Heart left ventricle (tissue), 16 donors: ENCODE data around the gene DIP2C. TPM values are rescaled to one million over a fixed set of nuclear protein-coding genes. Genes with fewer than 3 reads are reported as not detected.

Experiments used
- ATAC-seq, 4 donors: fragments of 200-7000 bp; cut with Tn5 transposase; one replicate each; pipeline ENCODE4 v1.9.1; 2020 to 2022; ENCODE audit warnings: moderate library complexity in 4 of 4, mild to moderate bottlenecking in 3 of 4, moderate number of reproducible peaks in 1 of 4
- DNase-seq, 5 donors: peaks; one replicate each; pipeline ENCODE4 v3.0.0-alpha.2; 2020
- H3K27ac ChIP-seq, 12 donors: fragments of 200-600 bp; sonication (generic) in 4 of 12; one replicate each; pipeline versions ENCODE4 v1.5.0 to v1.8.0; 2016 to 2022; ENCODE audit warnings: mild to moderate bottlenecking in 2 of 12
- H3K27me3 ChIP-seq, 9 donors: fragments of 200-600 bp; sonication (generic) in 2 of 9; one replicate each; pipeline versions ENCODE4 v1.5.1 to v1.8.0; 2016 to 2022; ENCODE audit warnings: mild to moderate bottlenecking in 3 of 9
- H3K36me3 ChIP-seq, 9 donors: fragments of 200-600 bp; sonication (generic) in 2 of 9; one replicate each; pipeline versions ENCODE4 v1.5.0 to v1.8.0; 2018 to 2022; ENCODE audit warnings: mild to moderate bottlenecking in 2 of 9
- H3K4me1 ChIP-seq, 12 donors: fragments of 200-600 bp; sonication (generic) in 4 of 12; one replicate each; pipeline versions ENCODE4 v1.5.0 to v1.8.0; 2016 to 2022; ENCODE audit warnings: mild to moderate bottlenecking in 3 of 12
- H3K4me3 ChIP-seq, 12 donors: fragments of 200-600 bp; sonication (generic) in 4 of 12; one replicate each; pipeline versions ENCODE4 v1.5.0 to v1.8.0; 2017 to 2022; ENCODE audit warnings: mild to moderate bottlenecking in 9 of 12, moderate library complexity in 4 of 12
- H3K9me3 ChIP-seq, 12 donors: fragments of 200-600 bp; sonication (generic) in 4 of 12; one replicate each; pipeline versions ENCODE4 v1.5.0 to v1.8.0; 2016 to 2022; ENCODE audit warnings: mild to moderate bottlenecking in 1 of 12
- POLR2A ChIP-seq, 2 donors: fragments of 450-650 bp; IDR thresholded peaks; one replicate each; pipeline ENCODE4 v1.6.1; 2017; ENCODE audit warnings: antibody characterized with exemption in 2 of 2, mild to moderate bottlenecking in 2 of 2, moderate library complexity in 2 of 2
- WGBS, 4 donors: extraction: QIAGEN DNeasy Blood & Tissue Kit in 2 of 4; methylation state at CpG; one replicate each; pipeline versions ENCODE4 v1.1.5 to v1.1.7; 2013 to 2018; 5-methylcytosine and 5-hydroxymethylcytosine counted together
- intact Hi-C, 10 donors: fragments of 100-400 bp; cut with DNase I; formaldehyde crosslinking; loops; one replicate each; pipeline versions ENCODE4 v1.11.1 to v1.14.2; 2022
- polyA plus RNA-seq, 2 donors: library from polyadenylated mRNA; stranded (reverse); fragments of 200-250 nt; gene quantifications; one replicate each; pipeline ENCODE4 v1.2.3, GENCODE V29; 2013
- total RNA-seq, 9 donors: library from RNA; depleted of rRNA in 2 of 9; stranded (reverse); fragments of >200 nt in 2 of 9; fragmentation: NEBNext Ultra II Directional in 3 of 9; extraction: Animal tissue kit (Norgen Biotek cat#: 25700) in 3 of 9; gene quantifications; one replicate each; pipeline versions ENCODE4 v1.1.0 to v1.2.4, GENCODE V29; 2016 to 2023
- TF ChIP-seq, protein P1 (sequence below), 12 donors: fragments of 200-600 bp; sonication (generic) in 4 of 12; IDR thresholded peaks; one replicate each; pipeline versions ENCODE4 v1.5.0 to v1.8.0; 2018 to 2022; ENCODE audit warnings: antibody characterized with exemption in 12 of 12, mild to moderate bottlenecking in 5 of 12
- donor health status: ischemic (EF 13 %, LVEDD 7.1; RV severe dilation, severe dysfunction).
- donor health status: healthy with polysubstance abuse.
- donor health status: DM: no; HTN: yes; CAD: no.
- donor health status: DM: no; HTN: no; CAD: no.
- donor health status: ischemic (EF 25% LVEDD 6.9; RV normal size, moderate dysfunction).
- donor health status: ischemic (EF 25% LVEDD 5.7; RV mildly dilated, moderate dysfunction).
- donor health status: healthy.
- donor health status: DM: yes; HTN: yes; CAD: no.
- donor health status: ischemic (EF 35%, LVEDD 5.7; RV mildly dilated, moderate dysfunction).
- donor health status: nonischemic (EF 11% LVEDD 7.7; RV severe dilation, severe dysfunction).
- donor health status: DM: yes; HTN: yes; CAD: no.
- donor health status: PGD.
- donor health status: ischemic (EF 29% LVEDD 5.4; RV normal size, mild dysfunction).
- donor health status: nonischemic (EF 23%, LVEDD 6.1; RV moderate dilation, normal function).

The DIP2C gene
- total and polyA plus RNA-seq, 11 donors, result 7.4 to 43.1 (median 28.5) TPM

DNA sequence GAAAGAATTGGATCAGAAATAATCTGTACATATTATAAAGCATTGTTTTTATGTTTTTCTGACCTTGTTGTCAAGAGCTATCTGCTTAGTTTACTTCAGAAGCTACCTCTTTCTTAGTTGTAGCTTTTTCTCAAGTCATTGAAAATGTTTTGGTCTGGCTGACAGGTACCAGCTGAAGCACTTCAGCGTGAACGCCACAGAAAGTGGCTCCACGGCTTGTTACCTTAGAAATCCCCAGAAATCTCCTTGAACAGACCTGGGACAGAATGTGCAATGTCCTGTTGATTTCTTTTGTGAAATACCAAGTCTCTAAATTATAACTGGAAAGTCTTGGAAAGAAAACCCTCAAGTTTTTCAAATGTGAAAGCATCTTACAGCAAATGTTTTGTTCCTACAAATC is 457.4 kb downstream of the DIP2C start:
- H3K4me3 ChIP-seq, result no peak overlapping the region

DNA sequence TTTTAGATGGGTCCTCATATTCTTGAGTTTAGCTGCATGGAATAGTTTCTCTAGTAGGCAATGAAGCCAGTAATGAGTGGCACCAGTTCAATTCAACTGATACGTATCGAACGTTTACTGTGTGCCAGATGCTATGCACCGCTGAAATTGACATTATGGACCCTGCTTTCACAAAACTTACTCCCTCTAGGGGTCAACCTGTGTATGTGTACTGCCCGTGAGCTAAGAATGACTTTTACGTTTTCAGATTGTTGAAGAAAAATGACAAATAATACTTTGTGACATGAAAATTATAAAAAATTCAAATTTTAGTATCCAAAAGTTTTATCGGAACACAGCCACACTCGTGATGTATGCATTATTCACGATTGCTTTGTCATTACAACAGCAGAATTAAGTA is 458.7 kb downstream of the DIP2C start:
- Histone ChIP-seq H3K4me3 (no peak overlapping the region), H3K4me1 (peaks cover 0 to 3% (median 0%) of the 10 kb centered on the region in 12 donors), H3K27me3 (no peaks in the 10 kb centered on the region), H3K9me3 (no peaks in the 10 kb centered on the region), H3K27ac (no peak overlapping the region), H3K36me3 (peaks cover 0 to 8% (median 0%) of the 10 kb centered on the region in 9 donors)
- intact Hi-C loops, result no loop called here
- 90 to 95% (median 92%) methylated on average over 9 of the region's 9 CpGs for WGBS, 4 donors
- ATAC-seq (no peak), DNase-seq (no peak)
- no peak for TF ChIP-seq POLR2A (IDR thresholded peaks at IDR 0.05)
- TF ChIP-seq, protein P1, sequence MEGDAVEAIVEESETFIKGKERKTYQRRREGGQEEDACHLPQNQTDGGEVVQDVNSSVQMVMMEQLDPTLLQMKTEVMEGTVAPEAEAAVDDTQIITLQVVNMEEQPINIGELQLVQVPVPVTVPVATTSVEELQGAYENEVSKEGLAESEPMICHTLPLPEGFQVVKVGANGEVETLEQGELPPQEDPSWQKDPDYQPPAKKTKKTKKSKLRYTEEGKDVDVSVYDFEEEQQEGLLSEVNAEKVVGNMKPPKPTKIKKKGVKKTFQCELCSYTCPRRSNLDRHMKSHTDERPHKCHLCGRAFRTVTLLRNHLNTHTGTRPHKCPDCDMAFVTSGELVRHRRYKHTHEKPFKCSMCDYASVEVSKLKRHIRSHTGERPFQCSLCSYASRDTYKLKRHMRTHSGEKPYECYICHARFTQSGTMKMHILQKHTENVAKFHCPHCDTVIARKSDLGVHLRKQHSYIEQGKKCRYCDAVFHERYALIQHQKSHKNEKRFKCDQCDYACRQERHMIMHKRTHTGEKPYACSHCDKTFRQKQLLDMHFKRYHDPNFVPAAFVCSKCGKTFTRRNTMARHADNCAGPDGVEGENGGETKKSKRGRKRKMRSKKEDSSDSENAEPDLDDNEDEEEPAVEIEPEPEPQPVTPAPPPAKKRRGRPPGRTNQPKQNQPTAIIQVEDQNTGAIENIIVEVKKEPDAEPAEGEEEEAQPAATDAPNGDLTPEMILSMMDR (IDR thresholded peaks at IDR 0.05), result peak in 5 of 12 donors; percentile 21 to 42 (median 39)

More for the DNA sequence above, 457.4 kb downstream of the DIP2C start:
- H3K9me3 ChIP-seq, result no peaks in the 10 kb centered on the region
- TF ChIP-seq, protein P1 (IDR thresholded peaks at IDR 0.05), result no peak
- no peak for TF ChIP-seq POLR2A (IDR thresholded peaks at IDR 0.05)
- intact Hi-C loops, result no loop called here
- peaks cover 0 to 8% (median 0%) of the 10 kb centered on the region in 12 donors for H3K4me1 ChIP-seq
- 90 to 96% (median 94%) methylated on average over 3 of the region's 3 CpGs for WGBS, 4 donors
- H3K27me3 ChIP-seq, result no peaks in the 10 kb centered on the region
- DNase-seq (no peak), ATAC-seq (no peak)
- no peak overlapping the region for H3K27ac ChIP-seq
- H3K36me3 ChIP-seq, result peaks cover 0 to 15% (median 4%) of the 10 kb centered on the region in 9 donors

DNA sequence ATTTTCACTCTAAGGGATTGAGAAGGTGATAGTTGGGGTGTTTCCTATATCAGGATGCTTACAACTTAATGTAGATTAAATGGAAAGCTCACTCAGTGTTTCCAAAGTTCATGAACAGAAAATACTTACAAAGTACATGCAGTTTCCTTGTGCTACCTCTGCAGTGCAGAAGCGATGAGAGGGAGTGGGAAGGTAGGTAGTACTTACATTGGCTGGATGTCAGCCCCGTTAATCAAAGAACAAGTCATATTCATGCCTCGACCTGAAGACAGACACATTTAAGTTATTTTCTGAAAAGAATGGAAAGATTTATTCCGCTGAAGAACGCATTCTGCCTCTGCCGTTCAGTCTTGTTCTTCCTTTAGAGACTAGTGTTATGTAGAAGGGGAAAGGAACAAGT is 461.1 kb downstream of the DIP2C start:
- peaks cover 0 to 8% (median 0%) of the 10 kb centered on the region in 9 donors for H3K36me3 ChIP-seq
- H3K9me3 ChIP-seq, result no peaks in the 10 kb centered on the region
- TF ChIP-seq, protein P1 (IDR thresholded peaks at IDR 0.05), result no peak
- TF ChIP-seq POLR2A (IDR thresholded peaks at IDR 0.05), result no peak
- ATAC-seq, result no peak
- 92 to 94% (median 93%) methylated on average over 6 of the region's 6 CpGs for WGBS, 4 donors
- H3K4me3 ChIP-seq, result no peak overlapping the region
- no peaks in the 10 kb centered on the region for H3K27me3 ChIP-seq
- no peak for DNase-seq
- no peaks in the 10 kb centered on the region for H3K4me1 ChIP-seq
- intact Hi-C loops, result no loop called here
- no peak overlapping the region for H3K27ac ChIP-seq

DNA sequence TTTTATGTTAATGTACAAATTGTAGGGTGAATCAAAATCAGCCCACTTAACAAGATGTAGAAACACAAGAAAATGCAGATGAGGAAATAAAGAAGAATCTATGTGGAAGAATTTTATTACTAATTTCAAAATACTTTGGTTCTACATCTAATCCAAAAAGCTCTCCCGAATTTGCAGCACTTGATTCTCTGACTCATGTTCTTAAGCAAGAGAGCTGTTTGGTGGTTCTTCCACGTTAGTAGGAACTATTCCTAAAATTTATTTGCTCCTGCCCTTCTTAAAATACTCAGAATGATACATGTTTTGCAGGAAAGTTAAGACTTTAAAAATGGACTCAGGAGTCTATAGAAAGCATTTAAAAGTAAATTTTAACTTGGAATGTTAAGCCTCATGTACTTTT is 462.5 kb downstream of the DIP2C start:
- WGBS, 4 donors, result 88 to 93% (median 89%) methylated on average over 2 of the region's 2 CpGs
- TF ChIP-seq, protein P1 (IDR thresholded peaks at IDR 0.05), result no peak
- no peak for TF ChIP-seq POLR2A (IDR thresholded peaks at IDR 0.05)
- H3K9me3 ChIP-seq, result no peaks in the 10 kb centered on the region
- intact Hi-C loops, result no loop called here
- no peaks in the 10 kb centered on the region for H3K27me3 ChIP-seq
- H3K4me3 ChIP-seq, result no peak overlapping the region
- ATAC-seq (no peak), DNase-seq (no peak)
- no peak overlapping the region for H3K27ac ChIP-seq
- no peaks in the 10 kb centered on the region for H3K4me1 ChIP-seq
- peaks cover 0 to 6% (median 0%) of the 10 kb centered on the region in 9 donors for H3K36me3 ChIP-seq
